Measurements from ENCODE around the gene ZBED6. TPM values are rescaled to one million over a fixed set of nuclear protein-coding genes. Genes with fewer than 3 reads are reported as not detected.

Gene ZBED6
- total RNA-seq, 1 experiment from 2014 or later: 6.6 TPM

DNA sequence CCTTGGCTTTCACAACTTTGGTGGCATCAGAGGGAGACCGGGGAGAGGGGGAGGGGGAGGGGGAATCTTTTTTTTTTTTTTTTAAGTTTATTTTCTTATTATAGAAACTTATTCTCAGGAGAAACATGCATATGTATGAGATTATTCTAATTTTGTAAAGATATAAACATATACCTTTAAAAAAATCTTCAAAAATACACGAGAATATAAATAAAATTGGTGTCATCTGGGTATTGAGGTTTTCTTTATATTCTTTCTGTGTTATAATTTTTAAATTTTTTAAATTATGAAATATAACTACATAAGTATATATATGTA, 47.1 kb downstream of the ZBED6 start:
- no peak for DNase-seq (ENCODE audit: low read depth)

DNA sequence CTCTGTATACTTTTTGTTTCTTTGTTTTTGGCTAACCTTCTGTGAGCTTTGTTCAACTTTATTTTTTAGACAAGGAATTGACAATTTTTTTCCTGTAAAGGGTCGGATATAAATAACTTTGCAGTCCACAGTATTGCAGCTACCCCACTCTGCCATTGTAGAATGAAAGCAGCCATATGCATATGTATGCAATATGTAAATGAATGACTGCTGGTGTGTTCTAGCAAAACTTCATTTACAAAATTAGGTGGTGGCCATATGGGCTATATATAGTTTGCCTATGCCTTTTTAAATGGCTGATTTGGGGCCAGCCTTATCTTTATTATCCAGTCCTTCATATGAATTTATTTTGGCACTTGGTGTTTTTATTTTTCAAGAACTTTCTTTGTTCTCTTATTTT, 48.0 kb downstream of the ZBED6 start:
- no peak for DNase-seq (ENCODE audit: low read depth)

Other genes with a start within 250 kb of the ZBED6 start
- gene ATP2B4, start 168.8 kb upstream of the ZBED6 start, total RNA-seq (2014; rRNA removed; shearing (Covaris generic)): 53.5 and 61.1 TPM in 2 replicates
- not detected in 2 replicates for gene LAX1, start 30.4 kb upstream of the ZBED6 start, total RNA-seq (2014; rRNA removed; shearing (Covaris generic))
- 54.9 and 61.3 TPM in 2 replicates for gene ZC3H11A, start within 50 bp of the ZBED6 start, total RNA-seq (2014; rRNA removed; shearing (Covaris generic))
- 220 and 238 TPM in 2 replicates for gene SNRPE, start 66.0 kb downstream of the ZBED6 start, total RNA-seq (2014; rRNA removed; shearing (Covaris generic))

Data from Daoy (cell line).